MCF 10A (cell line): Measurements from ENCODE around the gene ZNF319. TPM values are rescaled to one million over a fixed set of nuclear protein-coding genes. Genes with fewer than 3 reads are reported as not detected.

Experiments
- BruUV-seq: library from RNA; stranded (reverse); fragments of 400-500 nt; replicated peaks from 2 replicates; lab custom pipeline; 2021; lab: Mats Ljungman, UMichigan
- CTCF ChIA-PET: fragments of 300-600 bp; sonication (Branson Sonifier 250); formaldehyde crosslinking; extraction: SDS; loops from one replicate; lab custom pipeline; 2021; ENCODE audit warnings: antibody characterized with exemption, inconsistent platforms; lab: Yijun Ruan, JAX
- POLR2A ChIA-PET: fragments of 300-600, 350-650 bp; sonication (Branson Sonifier 250); formaldehyde crosslinking; extraction: SDS; loops from one replicate; lab custom pipeline; 2020; ENCODE audit warnings: antibody characterized with exemption, inconsistent platforms; lab: Yijun Ruan, JAX
- DNase-seq: peaks from one replicate; pipeline ENCODE4 v3.0.0-alpha.2; 2018; ENCODE audit not compliant: unreplicated experiment
- H3K27ac Mint-ChIP-seq: one replicate; pipeline ENCODE4 v1.8.0; 2022; ENCODE audit warnings: mild to moderate bottlenecking, low read depth, mixed read lengths; ENCODE audit not compliant: unreplicated experiment
- H3K27me3 Mint-ChIP-seq: one replicate; pipeline ENCODE4 v1.8.0; 2022; ENCODE audit warnings: mixed read lengths; ENCODE audit not compliant: insufficient read depth, unreplicated experiment
- H3K36me3 Mint-ChIP-seq: one replicate; pipeline ENCODE4 v1.8.0; 2022; ENCODE audit warnings: mild to moderate bottlenecking, moderate library complexity, mixed read lengths; ENCODE audit not compliant: insufficient read depth, unreplicated experiment
- H3K4me1 Mint-ChIP-seq: one replicate; pipeline ENCODE4 v1.8.0; 2022; ENCODE audit warnings: mixed read lengths; ENCODE audit not compliant: insufficient read depth, unreplicated experiment
- H3K4me3 Mint-ChIP-seq: one replicate; pipeline ENCODE4 v1.8.0; 2022; ENCODE audit warnings: mild to moderate bottlenecking, moderate library complexity, mixed read lengths; ENCODE audit not compliant: unreplicated experiment
- H3K9me3 Mint-ChIP-seq: one replicate; pipeline ENCODE4 v1.8.0; 2022; ENCODE audit warnings: mixed read lengths; ENCODE audit not compliant: unreplicated experiment
- CTCF ChIP-seq: fragments of 200-600 bp; IDR thresholded peaks from one replicate; pipeline ENCODE4 v1.8.0; 2022; ENCODE audit warnings: antibody characterized with exemption, mild to moderate bottlenecking; ENCODE audit not compliant: unreplicated experiment
- intact Hi-C: fragments of 100-400 bp; cut with micrococcal nuclease; formaldehyde crosslinking; loops from 2 replicates; pipeline ENCODE4 v1.14.1; 2022
- total RNA-seq: library from RNA; stranded (reverse); gene quantifications from 2 replicates; pipeline ENCODE4 v1.2.3, GENCODE V29; 2022

Gene ZNF319
- total RNA-seq, 1 experiment from 2014 or later: 12.6 TPM

- Mint-ChIP-seq H3K4me1 (no peaks in the 10 kb centered on the region), H3K27me3 (no peaks in the 10 kb centered on the region), H3K9me3 (no peaks in the 10 kb centered on the region), H3K4me3 (no peak overlapping the region), H3K36me3 (peaks cover 6% of the 10 kb centered on the region), H3K27ac (no peak overlapping the region)
- ChIA-PET CTCF (no interaction called here), POLR2A (interaction anchor here (0.6 kb wide), 1 partner anchor 373 kb away, joined by 3 read pairs; no protein-coding TSS in a partner anchor)
- no TSS peak for BruUV-seq
- intact Hi-C loops: no loop called here
- no peak for DNase-seq
- no peak for TF ChIP-seq CTCF
These were observed 41.8 kb upstream of the ZNF319 start for GRCh38 chr16:58042001-58042885.

- no peak for TF ChIP-seq CTCF
- no peaks in the 10 kb centered on the region for H3K27me3 Mint-ChIP-seq
- no peak for DNase-seq
- H3K4me1 Mint-ChIP-seq: no peaks in the 10 kb centered on the region
- intact Hi-C loops: no loop called here
- H3K27ac Mint-ChIP-seq: no peak overlapping the region
- ChIA-PET CTCF (no interaction called here), POLR2A (no interaction called here)
- no peak overlapping the region for H3K4me3 Mint-ChIP-seq
- H3K9me3 Mint-ChIP-seq: no peaks in the 10 kb centered on the region
- BruUV-seq: no TSS peak
- peaks cover 6% of the 10 kb centered on the region for H3K36me3 Mint-ChIP-seq
These were observed 41.1 kb upstream of the ZNF319 start for GRCh38 chr16:58041628-58041955.

- Mint-ChIP-seq H3K27me3 (no peaks in the 10 kb centered on the region), H3K27ac (no peak overlapping the region), H3K4me3 (no peak overlapping the region), H3K4me1 (no peaks in the 10 kb centered on the region), H3K9me3 (no peaks in the 10 kb centered on the region), H3K36me3 (peaks cover 6% of the 10 kb centered on the region)
- ChIA-PET POLR2A (no interaction called here), CTCF (no interaction called here)
- DNase-seq: no peak
- no peak for TF ChIP-seq CTCF
- BruUV-seq: no TSS peak
- intact Hi-C loops: no loop called here
These were observed 40.6 kb upstream of the ZNF319 start for GRCh38 chr16:58040945-58041627.

- intact Hi-C loops: no loop called here
- POLR2A ChIA-PET: interaction anchor here (1.0 kb wide), 1 partner anchor 13 kb away, joined by 4 read pairs; no protein-coding TSS in a partner anchor
- no peak for DNase-seq
- Mint-ChIP-seq H3K36me3 (peaks cover 6% of the 10 kb centered on the region), H3K27me3 (no peaks in the 10 kb centered on the region), H3K27ac (no peak overlapping the region), H3K4me1 (no peaks in the 10 kb centered on the region), H3K4me3 (no peak overlapping the region), H3K9me3 (no peaks in the 10 kb centered on the region)
- BruUV-seq: no TSS peak
- CTCF ChIA-PET: no interaction called here
- TF ChIP-seq CTCF: no peak
These were observed 40.0 kb upstream of the ZNF319 start for GRCh38 chr16:58040496-58040846.
